ENCODE results near the gene OR6S1. TPM values are rescaled to one million over a fixed set of nuclear protein-coding genes. Genes with fewer than 3 reads are reported as not detected.

Gene OR6S1
- total RNA-seq, 3 donors from 2014 or later (not counting 1 experiment from before 2014, with no cell fraction given) = not detected

DNA sequence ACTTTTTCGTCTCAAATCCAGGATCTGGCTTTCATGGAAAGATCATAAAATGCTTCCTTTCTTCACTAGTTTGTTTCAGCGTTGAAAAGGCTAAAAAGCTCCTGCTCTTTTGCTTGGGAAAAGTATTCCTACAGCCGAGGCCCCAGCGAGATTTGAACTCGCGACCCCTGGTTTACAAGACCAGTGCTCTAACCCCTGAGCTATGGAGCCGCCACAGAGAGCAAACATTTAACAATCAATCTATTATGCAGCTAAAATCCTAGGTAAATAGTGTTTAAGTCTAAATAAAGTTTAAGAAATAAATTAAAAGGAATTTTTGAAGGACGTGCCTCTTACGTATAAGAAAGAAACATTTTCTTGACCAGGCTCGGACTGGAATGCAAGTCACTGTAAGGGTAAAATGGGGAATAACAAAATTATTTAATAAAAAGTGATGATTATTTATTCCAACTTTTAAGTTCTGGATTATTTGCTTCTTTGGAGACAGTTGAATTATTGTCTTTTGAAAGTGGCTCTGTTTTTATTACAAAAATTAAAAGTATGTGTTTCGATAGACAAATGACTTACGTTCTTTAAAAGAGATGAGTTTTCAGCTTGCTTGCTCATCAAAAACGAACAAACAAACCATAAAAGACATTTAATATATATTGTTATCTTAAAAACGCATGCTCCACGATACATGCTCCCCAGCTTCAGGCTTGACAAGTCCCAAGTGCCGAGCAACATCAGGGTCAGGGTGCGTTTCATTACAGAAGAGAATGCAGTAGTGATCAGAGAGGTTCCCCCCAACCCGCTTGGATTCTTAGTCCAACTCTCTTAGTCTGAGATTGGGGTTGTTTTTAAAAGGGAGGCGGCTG is 10.2 kb downstream of the OR6S1 start:
- TF ChIP-seq, protein P1, sequence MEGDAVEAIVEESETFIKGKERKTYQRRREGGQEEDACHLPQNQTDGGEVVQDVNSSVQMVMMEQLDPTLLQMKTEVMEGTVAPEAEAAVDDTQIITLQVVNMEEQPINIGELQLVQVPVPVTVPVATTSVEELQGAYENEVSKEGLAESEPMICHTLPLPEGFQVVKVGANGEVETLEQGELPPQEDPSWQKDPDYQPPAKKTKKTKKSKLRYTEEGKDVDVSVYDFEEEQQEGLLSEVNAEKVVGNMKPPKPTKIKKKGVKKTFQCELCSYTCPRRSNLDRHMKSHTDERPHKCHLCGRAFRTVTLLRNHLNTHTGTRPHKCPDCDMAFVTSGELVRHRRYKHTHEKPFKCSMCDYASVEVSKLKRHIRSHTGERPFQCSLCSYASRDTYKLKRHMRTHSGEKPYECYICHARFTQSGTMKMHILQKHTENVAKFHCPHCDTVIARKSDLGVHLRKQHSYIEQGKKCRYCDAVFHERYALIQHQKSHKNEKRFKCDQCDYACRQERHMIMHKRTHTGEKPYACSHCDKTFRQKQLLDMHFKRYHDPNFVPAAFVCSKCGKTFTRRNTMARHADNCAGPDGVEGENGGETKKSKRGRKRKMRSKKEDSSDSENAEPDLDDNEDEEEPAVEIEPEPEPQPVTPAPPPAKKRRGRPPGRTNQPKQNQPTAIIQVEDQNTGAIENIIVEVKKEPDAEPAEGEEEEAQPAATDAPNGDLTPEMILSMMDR (IDR thresholded peaks at IDR 0.05) = no peak
- Mint-ChIP-seq H3K27ac (peak overlapping the region; percentile 87 to 88), H3K9me3 (no peaks in the 10 kb centered on the region), H3K4me1 (peaks cover 45 to 55% of the 10 kb centered on the region in 2 donors), H3K27me3 (ENCODE audit: low read depth in 2 of 2) (peaks cover 43 to 59% of the 10 kb centered on the region in 2 donors), H3K36me3 (no peaks in the 10 kb centered on the region), H3K4me3 (peak overlapping the region; percentile 82)
- intact Hi-C loops (cut with micrococcal nuclease) = loop anchor here (2.0 kb wide), 1 partner anchor 18 kb away; no protein-coding TSS in a partner anchor
- Histone ChIP-seq H3K4me3 (ENCODE audit: low read length) (peak overlapping the region; percentile 44), H3K27me3 (ENCODE audit: control insufficient read depth, insufficient read depth, low read length) (peaks cover 12% of the 10 kb centered on the region), H3K4me1 (ENCODE audit: control insufficient read depth, insufficient read depth, low read length) (peaks cover 38% of the 10 kb centered on the region), H3K36me3 (ENCODE audit: control insufficient read depth, insufficient read depth, low read length) (no peaks in the 10 kb centered on the region), H3K9me3 (ENCODE audit: control insufficient read depth, insufficient read depth, low read length) (no peaks in the 10 kb centered on the region), H3K27ac (ENCODE audit: low read length) (no peak overlapping the region)
- peak in 1 of 3 donors; percentile 23 for ATAC-seq
- 0% methylated on average over 16 of the region's 19 CpGs for WGBS (ENCODE audit: insufficient coverage)
- peak in 1 of 2 donors; percentile 77 for DNase-seq

DNA sequence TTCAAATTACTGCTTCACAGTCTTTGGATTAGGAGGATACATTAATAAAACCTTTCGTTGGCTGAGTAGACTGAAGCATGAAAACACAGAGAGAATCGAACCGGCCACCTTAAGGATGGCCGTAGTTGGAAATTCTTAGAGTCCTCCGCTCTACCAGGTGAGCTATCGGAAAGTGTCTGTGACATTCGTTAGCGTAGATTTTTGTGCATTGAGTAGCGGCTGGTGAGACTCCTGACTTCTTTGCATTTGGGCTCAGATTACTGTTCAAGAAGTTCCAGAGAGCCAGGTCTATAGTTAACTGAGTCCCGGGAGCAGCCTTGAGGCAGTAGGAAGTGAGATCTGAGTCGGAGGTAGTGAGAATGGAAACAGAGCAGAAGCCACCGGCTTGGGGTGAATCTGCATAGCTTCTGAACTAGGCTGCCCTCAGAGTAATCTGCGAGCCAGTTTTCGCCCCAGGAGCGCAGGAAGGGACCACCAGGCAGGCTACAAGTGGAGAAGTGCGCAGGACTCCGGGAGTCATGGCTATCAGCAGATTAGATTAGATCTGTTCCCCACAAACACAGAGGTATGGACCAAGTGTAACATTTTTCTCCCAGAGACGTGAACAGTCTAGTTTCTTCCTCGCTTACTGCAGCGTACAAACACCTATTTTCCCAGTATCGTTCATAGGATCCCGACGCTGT is 11.0 kb downstream of the OR6S1 start:
- peak in 2 of 3 donors; percentile 20 to 28 for ATAC-seq
- TF ChIP-seq, protein P1 (IDR thresholded peaks at IDR 0.05) = no peak

DNA sequence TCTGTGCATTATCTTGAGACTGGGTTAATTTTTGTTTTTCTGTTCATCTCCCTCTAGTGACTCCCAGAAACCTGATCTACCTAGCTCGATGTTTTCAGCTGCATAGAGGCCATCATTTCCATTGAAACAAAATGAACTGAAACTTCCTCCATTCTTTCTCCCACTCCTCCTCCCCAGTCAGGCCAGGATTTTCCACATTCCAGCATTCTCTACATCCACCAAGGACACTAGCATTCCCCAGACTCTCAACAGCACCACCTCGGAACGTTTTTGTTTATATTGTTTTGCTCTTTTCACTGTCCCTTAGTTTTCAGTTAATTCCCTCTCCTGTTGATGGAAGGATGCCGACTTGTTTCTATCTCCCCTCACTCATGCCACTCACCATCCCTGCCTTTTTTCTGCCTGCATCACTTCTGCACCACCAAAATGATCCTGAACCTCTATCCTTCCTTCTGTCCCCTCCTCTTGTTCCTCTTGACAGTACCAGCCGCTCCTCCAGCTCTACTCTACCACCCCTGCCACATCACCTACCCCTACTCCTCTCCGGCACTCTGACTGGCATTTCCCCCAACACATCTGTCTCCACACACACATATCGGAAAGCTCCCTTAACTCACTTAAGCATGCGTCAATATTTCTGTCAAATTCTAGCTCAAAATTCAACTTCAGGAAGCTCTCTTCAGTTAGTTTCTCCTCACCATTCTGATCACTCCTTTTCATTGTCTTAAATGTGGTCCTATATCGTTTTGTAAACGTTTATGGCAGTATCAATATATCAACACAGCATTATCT is 13.2 kb downstream of the OR6S1 start:
- Histone ChIP-seq H3K36me3 (ENCODE audit: control insufficient read depth, insufficient read depth, low read length) (no peaks in the 10 kb centered on the region), H3K4me3 (ENCODE audit: low read length) (no peak overlapping the region), H3K27me3 (ENCODE audit: control insufficient read depth, insufficient read depth, low read length) (peaks cover 11% of the 10 kb centered on the region), H3K4me1 (ENCODE audit: control insufficient read depth, insufficient read depth, low read length) (peaks cover 63% of the 10 kb centered on the region), H3K9me3 (ENCODE audit: control insufficient read depth, insufficient read depth, low read length) (no peaks in the 10 kb centered on the region), H3K27ac (ENCODE audit: low read length) (no peak overlapping the region)
- 59% methylated on average over 10 of the region's 10 CpGs for WGBS (ENCODE audit: insufficient coverage)
- peaks cover 58 to 74% of the 10 kb centered on the region in 2 donors for H3K4me1 Mint-ChIP-seq
- H3K27me3 Mint-ChIP-seq (ENCODE audit: low read depth in 2 of 2) = peaks cover 44 to 56% of the 10 kb centered on the region in 2 donors
- intact Hi-C loops (cut with micrococcal nuclease) = no loop called here
- no peaks in the 10 kb centered on the region for H3K9me3 Mint-ChIP-seq
- no peak for DNase-seq
- no peaks in the 10 kb centered on the region for H3K36me3 Mint-ChIP-seq
- no peak for ATAC-seq
- no peak overlapping the region for H3K4me3 Mint-ChIP-seq
- TF ChIP-seq, protein P1 (IDR thresholded peaks at IDR 0.05) = no peak
- H3K27ac Mint-ChIP-seq = no peak overlapping the region

More for the DNA sequence above, 11.0 kb downstream of the OR6S1 start:
- H3K27me3 Mint-ChIP-seq (ENCODE audit: low read depth in 2 of 2) = peaks cover 42 to 55% of the 10 kb centered on the region in 2 donors
- H3K36me3 ChIP-seq (ENCODE audit: control insufficient read depth, insufficient read depth, low read length) = no peaks in the 10 kb centered on the region
- no peaks in the 10 kb centered on the region for H3K36me3 Mint-ChIP-seq
- H3K9me3 ChIP-seq (ENCODE audit: control insufficient read depth, insufficient read depth, low read length) = no peaks in the 10 kb centered on the region
- peaks cover 52 to 60% of the 10 kb centered on the region in 2 donors for H3K4me1 Mint-ChIP-seq
- 6% methylated on average over 23 of the region's 23 CpGs for WGBS (ENCODE audit: insufficient coverage)
- H3K4me1 ChIP-seq (ENCODE audit: control insufficient read depth, insufficient read depth, low read length) = peaks cover 45% of the 10 kb centered on the region
- intact Hi-C loops (cut with micrococcal nuclease) = loop anchor here (2.0 kb wide), 1 partner anchor 18 kb away; no protein-coding TSS in a partner anchor
- peak overlapping the region; percentile 87 to 88 for H3K27ac Mint-ChIP-seq
- peaks cover 11% of the 10 kb centered on the region for H3K27me3 ChIP-seq (ENCODE audit: control insufficient read depth, insufficient read depth, low read length)
- peak overlapping the region; percentile 82 for H3K4me3 Mint-ChIP-seq
- peak overlapping the region; percentile 44 for H3K4me3 ChIP-seq (ENCODE audit: low read length)
- H3K27ac ChIP-seq (ENCODE audit: low read length) = peak overlapping the region; percentile 16
- DNase-seq = peak in 1 of 2 donors; percentile 68
- no peaks in the 10 kb centered on the region for H3K9me3 Mint-ChIP-seq

Data from natural killer cell (primary cell).